Measurements from ENCODE around the gene TXNDC16. TPM values are rescaled to one million over a fixed set of nuclear protein-coding genes. Genes with fewer than 3 reads are reported as not detected.

The TXNDC16 gene
- total RNA-seq, 1 experiment from 2014 or later, result 13.2 TPM

DNA sequence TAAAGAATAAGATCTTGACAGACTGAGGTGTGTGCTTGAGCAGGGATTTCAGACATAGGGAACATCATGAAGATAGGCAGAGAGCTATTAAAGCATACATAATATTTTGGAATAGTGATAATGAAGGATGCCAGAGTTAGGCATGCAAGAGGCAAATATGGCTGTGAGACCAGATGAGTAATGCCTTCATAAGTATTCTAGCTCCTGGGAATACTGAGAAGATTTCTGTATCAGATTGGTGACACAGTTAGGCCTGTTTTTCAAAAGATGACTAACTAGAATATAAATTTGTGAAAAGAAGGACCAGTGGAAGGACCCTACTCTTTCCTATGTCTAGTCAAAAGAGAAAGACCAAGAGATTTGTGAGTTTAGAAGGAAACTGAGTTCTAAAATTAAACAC, 108.8 kb downstream of the TXNDC16 start:
- H3K9me3 Mint-ChIP-seq, result no peaks in the 10 kb centered on the region
- no peak overlapping the region for H3K27ac Mint-ChIP-seq
- no peak overlapping the region for H4K91ac ChIP-seq (ENCODE audit: insufficient read length, low read depth, low read length)
- H2AK5ac ChIP-seq (ENCODE audit: insufficient read length, low read length), result no peak overlapping the region
- H2BK120ac ChIP-seq (ENCODE audit: low read depth, low read length, poor library complexity, severe bottlenecking), result no peak overlapping the region
- H3K4me1 Mint-ChIP-seq, result no peaks in the 10 kb centered on the region
- H3K23me2 ChIP-seq (ENCODE audit: insufficient read length, low read depth, low read length, poor library complexity, severe bottlenecking), result no peaks in the 10 kb centered on the region
- no peaks in the 10 kb centered on the region for H3K79me2 ChIP-seq (ENCODE audit: insufficient read depth, low read length)
- H3K56ac ChIP-seq (ENCODE audit: insufficient read length, low read depth, low read length), result no peak overlapping the region
- no peak for DNase-seq
- no peaks in the 10 kb centered on the region for H4K20me1 ChIP-seq (ENCODE audit: control insufficient read depth, insufficient read depth, insufficient read length)
- no peak overlapping the region for H2AFZ ChIP-seq (ENCODE audit: low read length)
- H2BK12ac ChIP-seq (ENCODE audit: insufficient read length, low read depth, low read length), result no peak overlapping the region
- H3K79me1 ChIP-seq (ENCODE audit: insufficient read depth, low read depth, low read length, poor library complexity, severe bottlenecking), result no peaks in the 10 kb centered on the region
- H3K14ac ChIP-seq (ENCODE audit: insufficient read depth, low read length), result no peak overlapping the region
- H3K27me3 ChIP-seq (ENCODE audit: insufficient read depth, low read length), result no peaks in the 10 kb centered on the region
- H3K27ac ChIP-seq (ENCODE audit: insufficient read length, low read depth, low read length), result no peak overlapping the region
- no peaks in the 10 kb centered on the region for H3K36me3 Mint-ChIP-seq (ENCODE audit: insufficient read depth in 1 of 3, low read depth in 3 of 3)
- no peak overlapping the region for H3K23ac ChIP-seq (ENCODE audit: insufficient read length, low read depth, low read length)
- no peak overlapping the region for H3T11ph ChIP-seq (ENCODE audit: low read length)
- no peak overlapping the region for H3K4me2 ChIP-seq (ENCODE audit: insufficient read depth, insufficient read length, low read length)
- TF ChIP-seq CTCF (conservative IDR thresholded peaks at IDR 0.05), result no peak
- no peak overlapping the region for H2BK5ac ChIP-seq (ENCODE audit: insufficient read length, low read length)
- H3K4me1 ChIP-seq (ENCODE audit: insufficient read depth, low read length), result no peaks in the 10 kb centered on the region
- no peak overlapping the region for H2BK20ac ChIP-seq (ENCODE audit: low read depth, low read length, poor library complexity, severe bottlenecking)
- H3K9me3 ChIP-seq (ENCODE audit: control insufficient read depth, low read depth, low read length), result no peaks in the 10 kb centered on the region
- no peaks in the 10 kb centered on the region for H3K27me3 Mint-ChIP-seq (ENCODE audit: low read depth)
- no peak overlapping the region for H3K9ac ChIP-seq (ENCODE audit: extremely low read depth, insufficient read length, low read length)
- H2BK15ac ChIP-seq (ENCODE audit: low read depth, low read length), result no peak overlapping the region
- no peak overlapping the region for H4K8ac ChIP-seq (replicated peaks; ENCODE audit: insufficient read length, low read depth, low read length)
- H4K5ac ChIP-seq (ENCODE audit: insufficient read length, low read depth, low read length), result no peak overlapping the region
- H3K18ac ChIP-seq (ENCODE audit: insufficient read length, low read depth, low read length), result no peak overlapping the region
- no peak overlapping the region for H3K4me3 Mint-ChIP-seq
- no peak overlapping the region for H3K4ac ChIP-seq (ENCODE audit: low read depth, low read length)

All from H9 (cell line).